ENCODE results near the gene MGMT. TPM values are rescaled to one million over a fixed set of nuclear protein-coding genes. Genes with fewer than 3 reads are reported as not detected.

MGMT gene
- total and polyA plus RNA-seq, 2 donors (not counting 3 experiments of a cell fraction or from before 2014, with no cell fraction given) = 15.0 to 15.2 TPM

- H3K4me2 ChIP-seq (ENCODE audit: insufficient read depth, low read length) = no peak overlapping the region
- H3K79me2 ChIP-seq (ENCODE audit: control insufficient read depth, insufficient read depth, low read length) = no peaks in the 10 kb centered on the region
- no peak for FAIRE-seq
- no peaks in the 10 kb centered on the region for H3K9me3 ChIP-seq (replicated peaks; ENCODE audit: control insufficient read depth, insufficient read depth, low read length)
- no peak overlapping the region for H3K9ac ChIP-seq (replicated peaks; ENCODE audit: extremely low read depth, insufficient read depth, low read length)
- no peaks in the 10 kb centered on the region for H3K4me1 ChIP-seq (ENCODE audit: control insufficient read depth, extremely low read depth, insufficient read depth, low read length)
- BruUV-seq (replicated peaks) = no TSS peak
- dilution Hi-C loops (cut with MboI; ENCODE audit: extremely low pct_ligation_motif_present, low sequenced_read_pairs) (no loop called here), intact Hi-C loops (cut with micrococcal nuclease) (no loop called here)
- ChIA-PET POLR2A (no interaction called here), CTCF (no interaction called here)
- no peak overlapping the region for H2AFZ ChIP-seq (ENCODE audit: low read depth, low read length)
- H3K27me3 ChIP-seq (ENCODE audit: control insufficient read depth in 2 of 2, insufficient read depth in 2 of 2, low read length in 2 of 2) = no peaks in the 10 kb centered on the region
- H3K27ac ChIP-seq (ENCODE audit: insufficient read depth, low read depth, low read length) = no peak overlapping the region
- H3K9me1 ChIP-seq (replicated peaks; ENCODE audit: control insufficient read depth, extremely low read depth, insufficient read depth, low read length) = no peaks in the 10 kb centered on the region
- TF ChIP-seq FOS (IDR thresholded peaks at IDR 0.05; ENCODE audit: borderline replicate concordance, insufficient read depth, low read length) (no peak), MYC (IDR thresholded peaks at IDR 0.05; ENCODE audit: low read depth, low read length) (no peak), GATA2 (IDR thresholded peaks at IDR 0.05; ENCODE audit: insufficient read depth, insufficient read length, low read depth, low read length) (no peak), POLR2A (IDR thresholded peaks at IDR 0.05; ENCODE audit: low read depth, low read length) (no peak), MAX (IDR thresholded peaks at IDR 0.05; ENCODE audit: insufficient read depth, insufficient read length) (no peak), EZH2 (IDR thresholded peaks at IDR 0.05; ENCODE audit: borderline replicate concordance, low read depth, low read length, severe bottlenecking) (no peak), JUN (IDR thresholded peaks at IDR 0.05; ENCODE audit: borderline replicate concordance, insufficient read depth, insufficient read length, low read depth) (no peak), CTCF (IDR thresholded peaks at IDR 0.05; ENCODE audit: extremely low read depth in 1 of 2, insufficient read depth in 1 of 2, low read depth in 1 of 2, low read length in 2 of 2) (no peak), POLR2AphosphoS5 (IDR thresholded peaks at IDR 0.05; ENCODE audit: insufficient read depth, low read depth, low read length) (no peak)
- H3K4me3 ChIP-seq (replicated peaks in 1 of 3; ENCODE audit: insufficient read depth in 1 of 3, low read depth in 1 of 3, low read length in 3 of 3) = no peak overlapping the region
- H3K36me3 ChIP-seq (ENCODE audit: control insufficient read depth in 2 of 2, extremely low read depth in 1 of 2, insufficient read depth in 2 of 2, low read length in 2 of 2) = no peaks in the 10 kb centered on the region
- DNase-seq (ENCODE audit: low read depth, low spot score) = no peak
- no peaks in the 10 kb centered on the region for H4K20me1 ChIP-seq (replicated peaks; ENCODE audit: control insufficient read depth, extremely low read depth, insufficient read depth, low read length)
Observed at GRCh38 chr10:129607607-129608109, 140.6 kb downstream of the MGMT start.
